GM21381 (cell line): Measurements from ENCODE around the gene ENO1.
A peak's percentile ranks its signal among the peaks of the same experiment; 100 is the strongest.
"Not testable (repeated sequence)": the region's sequence is repeated elsewhere in the genome, so short reads cannot be mapped to it uniquely, and the experiment has no call there.

Experiments
- ATAC-seq: cut with Tn5 transposase; IDR thresholded peaks from one replicate; pipeline ENCODE4 v1.9.1; 2021; ENCODE audit warnings: mild to moderate bottlenecking, moderate library complexity; ENCODE audit not compliant: unreplicated experiment

ENO1 gene

DNA sequence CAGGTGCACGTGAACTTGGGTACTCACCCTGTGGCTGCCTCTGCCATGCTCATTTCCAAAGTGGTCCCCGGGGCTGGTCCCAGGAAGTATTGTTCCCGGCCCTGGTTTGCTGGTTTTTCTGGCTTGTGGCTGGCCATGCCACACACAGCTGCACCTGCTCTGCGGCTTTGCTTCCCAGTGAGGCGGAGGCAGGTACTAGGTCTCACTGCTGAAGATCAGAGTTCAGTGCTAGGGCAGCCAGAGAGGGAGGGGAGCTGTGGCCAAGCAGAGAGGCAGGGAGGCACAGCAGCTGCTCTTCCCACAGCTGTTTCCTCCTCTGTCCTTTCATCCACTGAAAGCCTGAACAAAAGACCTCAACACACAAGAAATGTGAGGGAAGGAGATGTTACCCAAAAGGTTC, 30.5 kb downstream of the ENO1 start:
- ATAC-seq: no peak

DNA sequence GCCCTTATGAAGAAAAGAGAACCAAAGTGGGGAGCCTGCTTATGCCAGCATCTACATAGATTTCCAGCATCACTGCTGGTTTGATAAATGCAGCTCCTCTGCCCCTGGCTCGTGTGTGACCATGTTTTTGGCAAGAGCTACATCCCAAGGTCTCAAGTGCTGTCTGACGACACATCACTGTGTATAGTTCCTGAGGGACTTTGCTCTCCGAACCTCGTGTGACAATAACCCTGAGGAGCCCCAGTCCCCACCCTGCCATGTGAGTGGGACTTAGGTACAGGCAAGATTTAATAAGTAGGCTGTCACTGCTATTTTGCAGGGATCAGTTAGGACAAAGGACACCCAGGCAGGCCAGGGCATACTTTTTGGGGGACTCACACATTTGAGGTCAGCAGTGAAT, 32.2 kb downstream of the ENO1 start:
- ATAC-seq: no peak

DNA sequence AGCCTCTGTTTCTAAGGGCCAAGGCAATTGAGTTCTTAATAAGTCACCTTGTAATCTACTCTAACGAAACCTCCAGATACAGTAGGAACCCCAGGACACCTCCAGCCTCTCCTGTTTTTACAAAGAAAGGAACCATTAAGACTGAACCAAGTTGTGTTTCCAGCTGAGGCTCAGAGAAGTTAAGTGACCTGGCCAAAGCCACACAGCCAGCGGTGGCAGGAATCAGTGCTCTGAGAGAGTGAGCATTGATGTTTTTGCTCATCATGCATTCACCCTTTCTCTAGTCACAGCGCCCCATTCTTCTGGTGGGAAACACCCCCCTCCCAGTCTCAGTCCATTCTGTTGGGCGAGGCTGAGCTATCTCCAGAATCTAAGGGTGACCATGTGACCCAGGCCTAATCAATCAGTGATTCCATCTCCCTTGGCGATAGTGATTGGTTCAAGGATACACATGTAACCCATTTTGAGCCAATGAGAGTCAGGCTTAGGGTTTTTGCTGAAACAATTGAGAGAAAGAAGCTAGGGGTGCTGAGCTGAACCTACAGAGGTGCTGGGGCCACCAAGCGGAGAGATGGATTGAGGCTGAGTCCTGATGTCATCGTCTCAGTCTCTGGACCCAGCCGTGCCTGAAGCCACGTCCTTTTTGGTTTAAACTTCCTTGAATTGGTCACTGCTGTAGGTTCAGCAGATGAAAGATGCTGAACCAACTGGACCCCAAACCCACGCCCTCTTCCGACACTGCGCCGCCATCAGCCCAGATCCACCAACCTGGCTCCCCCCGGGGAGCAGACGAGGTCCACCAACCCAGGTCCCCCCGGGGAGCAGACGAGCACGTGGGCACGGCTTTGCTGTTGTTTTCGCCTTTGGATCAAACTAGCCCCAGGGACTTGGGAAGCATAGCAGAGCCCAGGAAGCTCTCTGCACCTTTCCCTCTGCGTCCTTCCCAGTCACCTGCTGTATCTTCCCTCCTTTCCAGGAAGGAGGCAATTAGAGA, 33.1 kb downstream of the ENO1 start:
- no peak for ATAC-seq

DNA sequence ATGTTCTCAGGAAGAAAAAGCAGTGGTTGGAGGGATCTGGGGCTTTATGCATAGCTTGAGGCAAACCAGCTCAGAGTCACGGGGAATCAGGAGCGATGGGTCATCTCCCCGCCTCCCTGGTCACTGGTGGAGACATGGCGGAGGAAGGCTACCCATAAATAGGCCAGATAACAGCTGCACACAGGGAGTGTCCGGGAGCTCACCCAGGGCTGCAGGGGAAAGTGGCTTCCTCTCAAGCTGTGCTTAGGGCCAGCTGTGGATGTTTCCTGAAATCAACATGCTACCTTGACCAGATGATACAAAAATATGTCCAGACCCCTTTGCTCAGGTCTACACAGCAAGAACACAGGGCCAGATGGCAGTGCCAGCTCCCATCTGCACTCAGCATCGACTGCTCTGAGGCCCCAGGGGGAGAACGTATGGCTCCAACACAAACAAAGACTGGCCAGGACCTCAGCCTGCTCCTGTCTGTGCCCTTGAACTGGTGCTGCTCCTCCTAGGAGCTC, 33.9 kb downstream of the ENO1 start:
- no peak for ATAC-seq

DNA sequence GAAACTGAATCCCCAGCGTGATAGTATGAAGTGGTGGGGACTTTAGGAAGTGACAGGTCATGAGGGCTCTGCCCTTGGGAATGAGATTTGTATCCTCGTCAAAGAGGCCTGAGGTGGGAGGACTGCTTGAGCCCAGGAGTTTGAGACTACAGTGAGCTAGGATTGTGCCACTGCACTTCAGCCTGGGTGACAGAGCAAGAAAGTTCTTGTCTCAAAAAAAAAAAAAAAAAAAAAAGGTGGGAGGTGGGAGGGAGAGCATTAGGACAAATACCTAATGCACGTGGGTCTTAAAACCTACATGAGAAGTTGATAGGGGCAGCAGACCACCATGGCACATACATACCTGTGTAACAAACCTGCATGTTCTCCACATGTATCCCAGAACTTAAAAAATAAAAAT, 37.1 kb downstream of the ENO1 start:
- ATAC-seq: no peak

DNA sequence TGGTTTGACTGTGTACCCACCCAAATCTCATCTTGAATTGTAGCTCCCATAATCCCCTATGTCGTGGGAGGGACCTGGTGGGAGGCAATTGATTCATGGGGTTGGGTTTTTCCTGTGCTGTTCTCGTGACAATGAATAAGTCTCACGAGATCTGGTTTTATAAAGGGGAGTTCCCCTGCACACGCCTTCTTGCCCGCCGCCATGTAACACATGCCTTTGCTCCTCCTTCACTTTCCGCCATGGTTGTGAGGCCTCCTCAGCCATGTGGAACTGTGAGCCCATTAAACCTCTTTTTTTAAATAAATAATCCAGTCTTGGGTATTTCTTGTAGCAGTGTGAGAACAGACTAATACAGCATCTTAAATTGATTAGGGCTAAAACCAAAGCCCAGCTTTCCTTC, 38.5 kb downstream of the ENO1 start:
- no peak for ATAC-seq

DNA sequence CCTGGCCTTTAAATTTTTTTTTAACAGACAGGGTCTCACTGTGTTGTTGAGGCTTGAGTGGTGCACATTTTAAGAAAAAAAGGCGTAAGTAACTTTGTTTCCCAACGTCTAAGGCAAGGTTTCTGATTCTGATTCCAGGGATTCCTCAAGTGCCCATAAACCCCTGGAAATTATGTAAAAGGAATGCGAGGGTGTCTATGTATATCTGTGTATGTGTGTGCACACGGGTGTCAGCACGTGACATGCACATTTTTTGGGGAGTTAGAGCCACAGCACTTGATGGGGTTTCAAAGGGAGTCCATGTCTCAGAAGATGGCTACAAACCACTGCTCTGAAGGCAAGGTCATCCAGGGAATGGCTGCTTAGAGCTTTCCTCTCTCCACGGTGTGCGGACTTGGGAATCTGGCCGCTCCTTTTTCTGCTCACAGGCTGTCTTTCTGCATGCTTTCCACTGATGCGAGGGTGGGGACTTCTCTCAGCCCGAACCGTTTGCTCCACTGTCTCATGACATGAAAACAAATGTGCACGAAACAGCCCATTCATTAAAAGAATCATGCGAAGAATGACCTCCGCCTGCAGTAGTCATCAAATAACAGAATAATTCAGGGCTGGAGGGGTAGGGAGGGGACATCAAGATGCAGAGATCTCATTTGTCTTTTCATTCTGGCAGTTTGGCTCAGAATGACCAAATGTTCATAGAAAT, 42.4 kb downstream of the ENO1 start:
- no peak for ATAC-seq

DNA sequence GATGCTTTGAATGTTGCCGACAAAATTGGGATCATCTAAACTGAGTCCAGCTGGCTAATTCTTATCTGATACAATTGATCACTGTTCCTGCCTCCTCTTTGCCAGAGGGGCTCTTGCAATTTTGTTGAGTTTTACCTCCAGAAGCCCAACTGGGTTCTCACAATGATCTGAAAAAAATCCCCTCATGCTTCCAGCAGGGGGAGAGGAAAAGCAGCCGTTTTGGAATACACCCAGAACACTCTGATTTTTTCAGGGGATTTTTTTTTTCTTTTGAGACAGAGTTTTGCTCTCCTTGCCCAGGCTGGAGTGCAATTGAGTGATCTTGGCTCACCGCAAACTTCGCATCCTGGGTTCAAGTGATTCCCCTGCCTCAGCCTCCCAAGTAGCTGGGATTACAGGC, 47.1 kb downstream of the ENO1 start:
- no peak for ATAC-seq

DNA sequence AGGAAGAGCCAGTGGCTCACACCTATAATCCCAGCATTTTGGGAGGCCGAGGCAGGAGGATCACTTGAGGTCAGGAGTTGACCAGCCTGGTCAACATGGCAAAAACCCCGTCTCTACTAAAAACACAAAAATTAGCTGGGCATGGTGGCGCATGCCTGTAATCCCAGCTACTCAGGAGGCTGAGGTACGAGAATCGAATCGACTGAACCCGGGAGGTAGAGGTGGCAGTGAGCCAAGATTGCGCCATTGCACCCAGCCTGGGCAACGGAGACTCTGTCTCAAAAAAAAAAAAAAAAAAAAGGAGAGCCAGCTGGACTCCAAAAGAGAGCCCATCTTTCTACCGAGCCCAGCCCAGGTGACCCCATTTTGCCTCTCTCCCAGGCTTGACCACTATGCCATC, 47.8 kb downstream of the ENO1 start:
- not testable (repeated sequence) for ATAC-seq

DNA sequence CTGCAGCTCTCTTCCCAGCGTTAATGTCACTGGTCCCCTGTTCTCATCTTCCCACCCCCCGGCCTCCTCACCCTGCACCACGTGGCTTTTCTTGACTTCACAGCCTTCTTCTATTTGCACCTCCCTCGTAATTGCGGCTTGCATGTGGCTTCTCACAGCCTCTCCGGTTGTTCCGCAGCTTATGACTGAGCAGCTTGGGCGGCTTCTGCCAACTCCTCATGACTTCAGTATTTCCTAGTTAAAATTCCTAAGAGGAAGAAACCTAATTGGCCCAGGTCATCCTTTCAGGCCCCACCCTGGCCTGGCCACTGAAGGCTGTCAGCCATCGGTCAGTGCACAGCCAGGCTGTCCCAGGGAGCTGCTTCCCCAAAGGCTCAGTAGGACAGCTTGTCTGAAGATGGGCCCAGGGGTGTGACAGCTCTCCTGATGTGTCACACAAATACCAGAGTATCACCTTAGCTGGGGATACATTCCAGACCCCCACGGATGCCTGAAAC, 52.5 kb downstream of the ENO1 start:
- no peak for ATAC-seq

DNA sequence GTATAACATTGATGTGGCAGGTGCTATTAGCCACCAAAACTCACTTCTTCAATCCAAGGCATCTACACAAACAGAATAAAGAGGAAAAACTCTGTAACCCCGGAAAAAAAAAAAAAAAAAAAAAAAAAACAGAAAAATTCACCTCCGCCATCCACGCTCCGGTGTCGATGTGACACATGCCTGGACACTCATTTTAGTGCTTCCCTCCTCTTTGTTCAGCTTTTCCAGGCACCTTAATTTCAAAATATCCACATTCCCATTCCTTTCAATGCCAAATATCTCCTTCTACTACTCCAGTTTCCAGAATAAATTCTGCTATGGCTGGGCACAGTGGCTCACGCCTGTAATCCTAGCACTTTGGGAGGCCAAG, 55.2 kb downstream of the ENO1 start:
- ATAC-seq: no peak

DNA sequence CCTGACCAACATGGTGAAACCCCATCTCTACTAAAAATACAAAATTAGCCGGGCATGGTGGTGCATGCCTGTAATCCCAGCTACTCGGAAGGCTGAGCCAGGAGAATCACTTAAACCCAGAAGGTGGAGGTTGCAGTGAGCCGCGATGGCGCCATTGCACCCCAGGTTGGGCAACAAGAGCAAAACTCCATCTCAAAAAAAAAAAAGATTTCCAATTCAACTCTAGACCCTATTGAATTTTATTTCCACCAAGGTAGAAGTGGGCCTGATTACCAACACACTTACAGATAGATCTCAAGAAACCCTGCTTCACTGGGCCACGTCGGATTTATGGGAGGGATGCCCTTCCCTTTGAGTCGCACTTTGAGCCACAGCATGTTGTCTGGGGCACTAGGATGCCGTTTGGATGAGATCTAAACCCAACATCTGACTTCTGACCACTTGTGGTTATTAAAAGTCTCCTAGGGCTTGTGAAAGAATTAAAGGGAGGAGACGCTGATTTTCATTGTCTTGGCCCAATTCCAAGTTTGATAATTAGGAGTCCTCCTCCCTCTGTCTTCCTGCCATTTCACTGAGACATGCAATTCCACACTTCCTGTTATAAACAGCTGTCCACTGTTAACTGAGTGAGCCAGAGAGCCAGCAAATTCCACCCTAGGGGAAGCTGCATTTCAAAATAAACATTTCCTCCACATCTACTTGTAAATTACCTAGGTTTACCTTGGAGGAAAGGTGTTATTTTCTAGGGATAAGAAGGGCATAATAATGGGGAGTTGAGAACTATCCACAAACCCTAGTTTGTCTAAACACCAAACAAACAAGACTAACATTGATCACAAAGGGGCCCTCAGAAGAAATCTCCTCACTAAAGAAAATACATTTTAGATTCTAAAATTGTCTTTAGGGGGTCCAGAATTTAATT, 55.9 kb downstream of the ENO1 start:
- ATAC-seq: no peak

DNA sequence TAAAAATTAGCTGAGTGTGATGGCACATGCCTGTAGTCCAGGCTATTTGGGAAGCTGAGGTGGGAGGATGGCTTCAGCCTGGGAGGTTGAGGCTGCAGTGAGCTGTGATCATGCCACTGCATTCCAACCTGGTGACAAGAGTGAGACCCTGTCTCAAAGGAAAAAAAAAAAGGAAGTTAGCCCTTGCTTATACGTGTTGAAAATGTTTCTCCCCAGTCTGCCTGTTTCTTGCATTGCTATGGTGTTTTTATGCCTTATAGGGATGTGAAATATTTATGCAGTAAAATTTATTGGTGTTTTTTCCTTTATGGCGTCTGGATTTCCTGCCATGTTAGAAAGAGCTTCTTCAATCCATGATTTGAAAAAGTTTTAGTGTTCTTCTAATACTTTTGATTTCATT, 57.4 kb downstream of the ENO1 start:
- ATAC-seq: no peak

DNA sequence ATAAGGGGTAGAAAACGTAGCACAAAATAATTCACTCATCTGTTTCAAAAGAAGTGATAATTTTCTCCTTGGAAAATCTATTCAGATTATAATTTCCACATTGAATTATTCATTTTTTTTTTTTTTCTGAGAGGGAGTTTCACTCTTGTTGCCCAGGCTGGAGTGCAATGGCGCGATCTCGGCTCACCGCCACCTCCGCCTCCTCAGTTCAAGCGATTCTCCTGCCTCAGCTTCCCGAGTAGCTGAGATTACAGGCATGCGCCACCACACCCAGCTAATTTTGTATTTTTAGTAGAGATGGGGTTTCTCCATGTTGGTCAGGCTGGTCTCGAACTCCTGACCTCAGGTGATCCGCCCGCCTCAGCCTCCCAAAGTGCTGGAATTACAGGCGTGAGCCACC, 59.7 kb downstream of the ENO1 start:
- not testable (repeated sequence) for ATAC-seq

DNA sequence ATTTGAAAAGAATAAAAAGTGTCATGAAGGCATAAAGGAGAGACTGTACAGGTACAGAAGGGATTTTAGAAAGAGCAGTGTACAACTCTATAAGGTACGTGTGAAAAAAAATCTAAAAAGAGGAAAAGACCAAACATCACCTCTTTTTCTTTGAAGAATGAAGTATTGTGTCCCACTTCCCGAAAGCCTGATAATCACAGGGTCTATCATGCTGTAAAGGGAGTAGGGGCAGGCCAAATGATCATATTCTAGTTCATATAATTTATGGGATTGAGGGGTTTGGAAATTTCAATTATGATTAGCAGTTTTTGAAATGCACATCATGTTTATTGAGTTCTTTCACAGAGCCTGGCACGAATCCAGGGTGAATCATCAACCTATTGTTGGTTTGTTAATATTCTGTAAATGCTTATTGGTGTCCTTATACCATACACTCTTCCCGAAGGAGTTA, 60.1 kb downstream of the ENO1 start:
- no peak for ATAC-seq

DNA sequence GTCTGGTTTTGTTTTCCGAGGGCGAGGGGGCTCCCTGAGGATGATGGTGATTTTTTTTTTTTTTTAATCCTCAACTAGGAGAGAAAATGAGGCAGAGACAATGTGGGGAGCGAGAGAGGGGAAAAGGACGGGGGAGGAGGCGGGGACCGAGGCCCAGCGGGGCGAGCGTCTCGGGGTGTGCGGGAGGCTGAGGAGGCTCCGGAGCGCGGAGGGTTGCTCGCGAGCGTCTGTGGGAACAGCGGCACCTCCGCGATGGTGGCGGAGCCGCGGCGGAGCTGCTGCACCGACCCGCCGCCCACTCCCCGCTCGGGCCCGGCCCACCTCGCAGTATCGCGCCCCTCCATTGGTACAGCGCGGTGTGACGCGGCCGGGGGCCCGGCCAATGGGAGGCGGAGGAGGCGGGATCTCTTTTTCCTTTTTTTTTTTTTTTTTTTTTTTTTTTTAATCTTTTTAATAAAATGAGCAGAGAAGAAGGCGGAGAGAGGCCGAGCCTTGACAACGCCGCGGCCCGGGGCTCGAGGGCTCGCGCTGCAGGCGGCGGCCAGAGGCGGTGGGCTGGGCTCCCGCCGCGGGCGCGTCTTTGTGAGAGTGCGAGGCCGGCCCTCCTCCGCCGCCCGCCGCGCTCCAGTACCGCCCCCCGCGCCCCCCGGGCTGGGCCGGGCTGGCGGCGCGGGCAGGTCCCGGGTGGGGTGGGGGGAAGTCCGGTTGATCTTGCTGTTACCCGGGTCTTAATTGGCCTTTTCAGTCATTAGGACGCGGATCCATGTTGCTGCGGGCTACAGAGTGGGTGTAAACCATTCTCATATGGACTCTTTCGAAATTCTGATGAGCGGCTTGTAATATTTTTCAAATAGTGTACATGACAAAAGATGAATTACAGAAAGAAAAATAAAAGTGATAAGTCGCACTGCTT, 60.8 kb downstream of the ENO1 start, which contains the start of gene RERE:
Gene RERE, minus strand, starts transcription at position 229 of the 913 bp plus-strand sequence.
- ATAC-seq: peak; percentile 92

DNA sequence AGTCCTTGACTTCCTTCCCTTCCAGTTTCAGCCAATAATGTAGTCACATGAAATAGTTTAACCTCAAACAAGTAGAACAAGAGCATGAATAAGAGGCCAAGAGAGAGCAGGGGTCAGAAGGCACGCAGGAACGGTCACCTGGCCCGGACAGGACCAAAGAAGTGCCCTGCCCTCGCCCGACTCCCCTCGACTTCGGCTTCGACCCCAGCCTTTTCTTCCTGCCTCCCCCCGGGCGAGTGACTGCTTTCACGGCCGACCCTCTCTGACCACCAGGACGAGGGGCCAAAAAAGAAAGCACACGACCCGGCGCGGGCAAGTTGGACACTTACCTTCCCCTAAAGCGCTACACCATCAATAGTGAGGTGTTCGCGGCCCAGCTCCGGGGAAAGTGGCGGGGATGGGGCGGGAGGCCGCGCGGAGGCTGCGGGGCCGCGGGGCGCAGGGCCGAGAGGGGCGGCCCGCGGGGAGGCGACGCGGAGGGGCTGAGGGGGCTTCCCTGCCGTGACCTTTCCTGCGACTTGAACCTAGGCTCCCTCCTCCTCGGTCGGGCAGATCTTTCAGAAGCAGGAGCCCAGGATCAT, 61.6 kb downstream of the ENO1 start:
- ATAC-seq: peak; percentile 23

DNA sequence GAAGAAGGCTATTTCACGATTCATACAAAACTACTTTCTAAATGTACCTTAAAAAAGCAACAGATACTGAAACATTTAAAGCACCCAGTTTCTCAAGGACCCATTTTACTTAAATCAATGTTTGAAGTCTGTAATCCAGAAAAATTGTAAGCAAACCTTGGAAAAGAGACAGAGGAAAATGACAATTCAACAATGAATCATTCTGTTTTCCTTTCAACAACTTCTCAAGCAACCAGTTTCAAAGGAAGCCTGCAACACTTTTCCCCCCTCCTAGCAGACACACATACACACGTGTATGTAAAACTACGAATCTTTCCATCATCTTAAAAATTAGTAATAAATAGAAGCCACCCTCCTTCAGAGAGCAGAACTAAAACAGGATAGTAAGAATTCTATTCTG, 62.2 kb downstream of the ENO1 start:
- no peak for ATAC-seq

DNA sequence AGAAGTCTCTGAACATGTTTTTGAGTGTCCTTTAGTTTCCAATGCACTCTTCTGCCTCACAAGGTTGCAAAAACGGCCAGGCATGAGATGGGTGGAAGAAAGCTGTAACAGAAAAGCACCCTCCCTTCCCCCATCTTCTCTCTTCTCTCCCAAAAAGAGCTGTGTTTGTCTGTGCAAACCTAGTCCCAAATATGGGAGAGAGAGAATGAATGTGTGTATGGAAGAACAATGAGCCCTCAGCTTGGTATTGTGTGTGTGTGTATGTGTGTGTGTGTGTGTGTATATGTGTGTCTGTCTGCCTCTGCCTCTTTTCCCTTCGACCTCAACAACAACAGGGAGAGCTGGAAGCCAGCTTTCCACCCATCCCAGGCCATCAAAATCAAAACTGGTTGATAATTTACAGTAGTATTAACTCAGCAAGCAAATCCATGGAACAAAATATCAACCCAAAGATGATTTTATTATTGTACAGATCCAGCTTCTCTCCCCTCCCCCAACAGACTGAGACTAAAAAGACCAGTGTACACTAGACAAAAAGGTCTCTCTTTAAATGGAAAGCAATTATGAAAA, 62.8 kb downstream of the ENO1 start:
- ATAC-seq: no peak
